HepG2 (cell line): ENCODE results near the gene DRC3. TPM values are rescaled to one million over a fixed set of nuclear protein-coding genes. Genes with fewer than 3 reads are reported as not detected.

ENCODE experiments used
- ATRX ChIP-seq: sonication (generic); formaldehyde crosslinking; IDR thresholded peaks from 2 replicates; pipeline ENCODE4 v1.4.0; 2020; ENCODE audit warnings: missing genetic modification reagents, borderline replicate concordance
- CENPT ChIP-seq: sonication (generic); formaldehyde crosslinking; IDR thresholded peaks from 2 replicates; pipeline ENCODE4 v1.8.0; 2022; ENCODE audit warnings: low read depth, mild to moderate bottlenecking, moderate library complexity, missing genetic modification reagents
- MYC ChIP-seq: sonication (generic); formaldehyde crosslinking; IDR thresholded peaks from 2 replicates; pipeline ENCODE4 v1.9.0; 2021; ENCODE audit warnings: missing genetic modification reagents, borderline replicate concordance
- PHF21A ChIP-seq: sonication (generic); formaldehyde crosslinking; IDR thresholded peaks from 2 replicates; pipeline ENCODE4 v1.5.0; 2020; ENCODE audit warnings: mild to moderate bottlenecking, missing genetic modification reagents
- POLR2A ChIP-seq, 2 experiments: IDR thresholded peaks; 2 replicates each; pipeline ENCODE4 v1.6.1; 2011; ENCODE audit warnings: low read depth in 2 of 2, low read length in 2 of 2, mild to moderate bottlenecking in 1 of 2, moderate library complexity in 1 of 2; ENCODE audit not compliant: insufficient read depth in 1 of 2
- REXO4 ChIP-seq: sonication (generic); formaldehyde crosslinking; IDR thresholded peaks from 2 replicates; pipeline ENCODE4 v1.8.0; 2022; ENCODE audit warnings: missing genetic modification reagents, mild to moderate bottlenecking, borderline replicate concordance
- TFDP1 ChIP-seq: IDR thresholded peaks from 2 replicates; pipeline ENCODE4 v1.6.1; 2016; ENCODE audit warnings: missing compliant biosample characterization, missing genetic modification reagents, borderline replicate concordance
- U2AF1 ChIP-seq: fragments of 200-400 bp; formaldehyde crosslinking; optimal IDR thresholded peaks from 2 replicates; pipeline ENCODE3; 2017; ENCODE audit warnings: mild to moderate bottlenecking, low read depth, low read length
- ZBTB14 ChIP-seq: sonication (generic); formaldehyde crosslinking; IDR thresholded peaks from 2 replicates; pipeline ENCODE4 v1.4.0; 2020; ENCODE audit warnings: missing genetic modification reagents
- ZKSCAN5 ChIP-seq: sonication (generic); formaldehyde crosslinking; IDR thresholded peaks from 2 replicates; pipeline ENCODE4 v1.5.1; 2020; ENCODE audit warnings: mild to moderate bottlenecking, missing genetic modification reagents
- ZNF329 ChIP-seq: sonication (generic); formaldehyde crosslinking; IDR thresholded peaks from 2 replicates; pipeline ENCODE4 v1.9.0; 2021; ENCODE audit warnings: low read depth, mild to moderate bottlenecking, missing genetic modification reagents
- ZNF446 ChIP-seq: sonication (generic); formaldehyde crosslinking; IDR thresholded peaks from 2 replicates; pipeline ENCODE4 v1.5.0; 2020; ENCODE audit warnings: mild to moderate bottlenecking, missing genetic modification reagents
- ZNF83 ChIP-seq: sonication (generic); formaldehyde crosslinking; IDR thresholded peaks from 2 replicates; pipeline ENCODE4 v1.4.0; 2020; ENCODE audit warnings: missing genetic modification reagents, mild to moderate bottlenecking, borderline replicate concordance
- ZNF878 ChIP-seq: sonication (generic); formaldehyde crosslinking; IDR thresholded peaks from 2 replicates; pipeline ENCODE4 v1.8.1; 2023; ENCODE audit warnings: mild to moderate bottlenecking, missing genetic modification reagents, moderate library complexity
- ZSCAN30 ChIP-seq: sonication (generic); formaldehyde crosslinking; IDR thresholded peaks from 2 replicates; pipeline ENCODE4 v1.5.0; 2020; ENCODE audit warnings: mild to moderate bottlenecking, missing genetic modification reagents
- polyA plus RNA-seq, 8 experiments: library from polyadenylated mRNA; depleted of rRNA in 3 of 8; stranded (reverse) in 7 of 8; unstranded in 1 of 8; fragments of >200 nt; fragmentation: Illumina TruSeq in 4 of 8; extraction: Trizol in 4 of 8; gene quantifications; 2 replicates each; pipeline versions ENCODE4 v1.2.1 to v1.2.3, GENCODE V29; 2011 to 2016; ENCODE audit warnings: low read depth in 4 of 8, missing spikeins in 1 of 8, mixed read lengths in 1 of 8; ENCODE audit not compliant: insufficient read depth in 1 of 8
- total RNA-seq, 5 experiments: library from RNA; depleted of rRNA; stranded (reverse); fragments of >200 nt; fragmentation: Illumina TruSeq; extraction: Trizol; gene quantifications; 2 replicates each; pipeline ENCODE4 v1.2.3, GENCODE V29; 2016; ENCODE audit warnings: low read depth in 1 of 5
- TF ChIP-seq, protein P1 (sequence below): IDR thresholded peaks from 2 replicates; pipeline ENCODE4 v1.6.1; 2012; ENCODE audit warnings: low read length, improper control_type of control experiment

DRC3 gene
- total and polyA plus RNA-seq, 2 of the 13 experiments (the other 11 are each of a cell fraction or from before 2014, with no cell fraction given) = 0.53 to 0.87 TPM

GRCh38 chr17:17972126-17972951, at the start of gene DRC3, which contains the start of gene TOM1L2 (continued):
- TF ChIP-seq ZSCAN30 (no peak), ZNF329 (CRISPR knock-in tag) (no peak; the same call in 1 of the 2 replicates), ZNF83 (CRISPR knock-in tag) (no peak), TFDP1 (CRISPR knock-in tag) (no peak), ZBTB14 (no peak), CENPT (CRISPR knock-in tag) (no peak), ZNF878 (no peak), ATRX (CRISPR knock-in tag) (no peak), POLR2A (IDR thresholded peaks at IDR 0.05; ENCODE audit: insufficient read depth in 1 of 2, low read depth in 2 of 2, low read length in 2 of 2) (peak; percentile 43 to 75; a peak in 3 of 4 replicates), U2AF1 (no peak), ZKSCAN5 (CRISPR knock-in tag) (no peak), REXO4 (CRISPR knock-in tag) (no peak), ZNF446 (CRISPR knock-in tag) (no peak), PHF21A (0 out of 2 replicates have a peak, but pooled peaks have one; percentile 48), MYC (CRISPR knock-in tag) (peak; percentile 45; the same call in 1 of the 2 replicates)
- TF ChIP-seq, protein P1, sequence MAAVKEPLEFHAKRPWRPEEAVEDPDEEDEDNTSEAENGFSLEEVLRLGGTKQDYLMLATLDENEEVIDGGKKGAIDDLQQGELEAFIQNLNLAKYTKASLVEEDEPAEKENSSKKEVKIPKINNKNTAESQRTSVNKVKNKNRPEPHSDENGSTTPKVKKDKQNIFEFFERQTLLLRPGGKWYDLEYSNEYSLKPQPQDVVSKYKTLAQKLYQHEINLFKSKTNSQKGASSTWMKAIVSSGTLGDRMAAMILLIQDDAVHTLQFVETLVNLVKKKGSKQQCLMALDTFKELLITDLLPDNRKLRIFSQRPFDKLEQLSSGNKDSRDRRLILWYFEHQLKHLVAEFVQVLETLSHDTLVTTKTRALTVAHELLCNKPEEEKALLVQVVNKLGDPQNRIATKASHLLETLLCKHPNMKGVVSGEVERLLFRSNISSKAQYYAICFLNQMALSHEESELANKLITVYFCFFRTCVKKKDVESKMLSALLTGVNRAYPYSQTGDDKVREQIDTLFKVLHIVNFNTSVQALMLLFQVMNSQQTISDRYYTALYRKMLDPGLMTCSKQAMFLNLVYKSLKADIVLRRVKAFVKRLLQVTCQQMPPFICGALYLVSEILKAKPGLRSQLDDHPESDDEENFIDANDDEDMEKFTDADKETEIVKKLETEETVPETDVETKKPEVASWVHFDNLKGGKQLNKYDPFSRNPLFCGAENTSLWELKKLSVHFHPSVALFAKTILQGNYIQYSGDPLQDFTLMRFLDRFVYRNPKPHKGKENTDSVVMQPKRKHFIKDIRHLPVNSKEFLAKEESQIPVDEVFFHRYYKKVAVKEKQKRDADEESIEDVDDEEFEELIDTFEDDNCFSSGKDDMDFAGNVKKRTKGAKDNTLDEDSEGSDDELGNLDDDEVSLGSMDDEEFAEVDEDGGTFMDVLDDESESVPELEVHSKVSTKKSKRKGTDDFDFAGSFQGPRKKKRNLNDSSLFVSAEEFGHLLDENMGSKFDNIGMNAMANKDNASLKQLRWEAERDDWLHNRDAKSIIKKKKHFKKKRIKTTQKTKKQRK = peak; percentile 98
